Skeletal muscle tissue (tissue), 4 donors: ENCODE results near the gene ERLIN1. TPM values are rescaled to one million over a fixed set of nuclear protein-coding genes. Genes with fewer than 3 reads are reported as not detected.

ENCODE experiments used
- H3K27ac ChIP-seq: one replicate; pipeline ENCODE4 v1.7.0; 2013; ENCODE audit warnings: mild to moderate bottlenecking, low read depth, low read length, inconsistent platforms
- H3K27me3 ChIP-seq, 3 donors: one replicate each; pipeline ENCODE4 v1.7.0; 2013; ENCODE audit warnings: low read length in 3 of 3; ENCODE audit not compliant: control insufficient read depth in 3 of 3, insufficient read depth in 3 of 3
- H3K36me3 ChIP-seq, 3 donors: one replicate each; pipeline ENCODE4 v1.7.0; 2013; ENCODE audit warnings: low read length in 3 of 3; ENCODE audit not compliant: control insufficient read depth in 3 of 3, insufficient read depth in 3 of 3
- H3K4me1 ChIP-seq, 3 donors: one replicate each; pipeline ENCODE4 v1.7.0; 2013; ENCODE audit warnings: low read length in 3 of 3, mild to moderate bottlenecking in 3 of 3; ENCODE audit not compliant: control insufficient read depth in 3 of 3, insufficient read depth in 3 of 3
- H3K4me3 ChIP-seq, 3 donors: one replicate each; pipeline ENCODE4 v1.7.0; 2013; ENCODE audit warnings: low read length in 3 of 3
- H3K9ac ChIP-seq, 3 donors: one replicate each; pipeline ENCODE4 v1.7.0; 2013; ENCODE audit warnings: low read length in 3 of 3, mild to moderate bottlenecking in 3 of 3, moderate library complexity in 2 of 3, low read depth in 1 of 3
- H3K9me3 ChIP-seq, 3 donors: one replicate each; pipeline ENCODE4 v1.7.0; 2013; ENCODE audit warnings: low read length in 3 of 3; ENCODE audit not compliant: control insufficient read depth in 3 of 3
- total RNA-seq: library from RNA; depleted of rRNA; stranded (reverse); fragments of >200 nt; gene quantifications from one replicate; pipeline ENCODE4 v1.2.3, GENCODE V29; 2014
- donor health status: Osteomylitis.

The ERLIN1 gene
- total RNA-seq, 1 donor from 2014 or later: 19.3 TPM

DNA sequence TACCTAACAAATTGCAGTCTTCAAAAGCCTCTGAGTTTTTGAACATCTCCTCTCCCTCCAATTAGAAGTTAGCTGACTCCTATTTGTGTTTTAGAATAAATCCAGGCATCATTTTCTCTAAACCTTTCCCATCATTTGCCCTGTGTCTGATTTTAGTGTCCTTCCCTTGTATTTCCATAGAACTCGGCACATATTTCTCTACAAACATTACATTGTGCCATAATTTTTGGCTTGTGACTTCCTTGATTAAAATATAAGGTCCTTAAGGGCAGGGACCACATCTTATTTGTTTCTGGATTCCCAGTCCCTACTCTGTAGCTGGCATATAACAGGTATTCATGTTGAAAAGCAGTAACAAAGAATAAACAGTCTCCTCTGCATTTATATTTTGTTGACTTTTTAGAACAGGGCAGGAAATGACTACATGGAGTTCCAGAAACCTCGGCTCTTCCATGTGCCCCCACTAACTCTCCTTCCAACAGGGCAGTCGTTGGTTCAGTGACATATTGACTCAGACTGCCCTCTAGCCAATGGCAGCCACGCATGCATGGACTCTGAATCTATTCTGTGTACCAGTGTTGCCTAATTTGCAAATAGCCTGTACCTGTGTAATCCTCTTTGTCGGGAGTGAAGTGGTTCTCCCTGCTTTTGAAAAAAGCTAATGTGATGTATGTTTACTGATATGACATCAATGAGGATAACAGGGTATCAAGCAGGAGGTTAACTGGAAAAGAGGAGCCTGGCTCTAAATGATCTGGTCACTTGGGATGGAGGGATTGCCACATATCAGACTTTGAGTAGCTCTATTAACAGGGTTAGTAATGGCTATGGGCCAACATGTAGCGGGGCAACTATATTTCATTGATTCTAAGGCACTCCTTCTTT, 84.4 kb downstream of the ERLIN1 start:
- H3K36me3 ChIP-seq: no peaks in the 10 kb centered on the region
- H3K9me3 ChIP-seq: no peaks in the 10 kb centered on the region
- peaks cover 0 to 6% (median 5%) of the 10 kb centered on the region in 3 donors for H3K27me3 ChIP-seq
- no peaks in the 10 kb centered on the region for H3K4me1 ChIP-seq
- H3K9ac ChIP-seq: no peak overlapping the region
- H3K27ac ChIP-seq: no peak overlapping the region
- no peak overlapping the region for H3K4me3 ChIP-seq

GRCh38 chr10:100100651-100101184, 85.1 kb downstream of the ERLIN1 start:
- Histone ChIP-seq H3K4me1 (no peaks in the 10 kb centered on the region), H3K27me3 (peaks cover 0 to 6% (median 5%) of the 10 kb centered on the region in 3 donors), H3K9me3 (no peaks in the 10 kb centered on the region), H3K27ac (no peak overlapping the region), H3K4me3 (no peak overlapping the region), H3K9ac (no peak overlapping the region), H3K36me3 (no peaks in the 10 kb centered on the region)

Other genes with a start within 250 kb of the ERLIN1 start
- 15.1 TPM for gene DNMBP, start 176.1 kb downstream of the ERLIN1 start, total RNA-seq
- gene CPN1, start 104.2 kb downstream of the ERLIN1 start, total RNA-seq: not detected
- 9.4 TPM for gene CHUK, start 43.6 kb upstream of the ERLIN1 start, total RNA-seq
- 29.2 TPM for gene CWF19L1, start 81.6 kb upstream of the ERLIN1 start, total RNA-seq
- gene BLOC1S2, start 100.7 kb upstream of the ERLIN1 start, total RNA-seq: 9.9 TPM
- not detected for gene PKD2L1, start 144.2 kb upstream of the ERLIN1 start, total RNA-seq
- gene SCD, start 161.2 kb upstream of the ERLIN1 start, total RNA-seq: 115 TPM